HG02852 (cell line): ENCODE results near the gene PTCRA.
"Not testable (repeated sequence)": the region's sequence is repeated elsewhere in the genome, so short reads cannot be mapped to it uniquely, and the experiment has no call there.

ENCODE experiments used
- ATAC-seq: cut with Tn5 transposase; IDR thresholded peaks from one replicate; pipeline ENCODE4 v1.9.1; 2021; ENCODE audit warnings: mild to moderate bottlenecking, moderate library complexity; ENCODE audit not compliant: unreplicated experiment

PTCRA gene

GRCh38 chr6:42938987-42939809 lies 23.3 kb downstream of the PTCRA start:
- no peak for ATAC-seq

DNA sequence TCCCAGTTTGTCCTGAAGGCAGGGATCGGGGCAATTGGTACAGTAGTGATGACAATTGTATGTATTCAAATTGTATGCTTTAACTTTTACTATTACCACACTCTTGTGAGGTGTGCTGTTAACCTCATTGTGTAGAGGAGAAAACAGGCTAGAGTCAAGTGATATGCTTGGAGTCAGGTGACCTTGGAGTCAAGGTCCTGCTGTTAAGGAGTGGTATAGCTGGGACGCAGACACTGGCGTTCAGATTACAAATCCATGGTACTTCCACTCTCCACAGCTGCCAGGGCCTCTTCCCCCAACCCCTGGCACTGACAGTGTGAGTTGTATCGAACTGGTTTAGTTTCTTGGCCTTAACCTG lies 23.9 kb downstream of the PTCRA start:
- ATAC-seq, result no peak

GRCh38 chr6:42940493-42941045 lies 24.7 kb downstream of the PTCRA start:
- ATAC-seq, result no peak

DNA sequence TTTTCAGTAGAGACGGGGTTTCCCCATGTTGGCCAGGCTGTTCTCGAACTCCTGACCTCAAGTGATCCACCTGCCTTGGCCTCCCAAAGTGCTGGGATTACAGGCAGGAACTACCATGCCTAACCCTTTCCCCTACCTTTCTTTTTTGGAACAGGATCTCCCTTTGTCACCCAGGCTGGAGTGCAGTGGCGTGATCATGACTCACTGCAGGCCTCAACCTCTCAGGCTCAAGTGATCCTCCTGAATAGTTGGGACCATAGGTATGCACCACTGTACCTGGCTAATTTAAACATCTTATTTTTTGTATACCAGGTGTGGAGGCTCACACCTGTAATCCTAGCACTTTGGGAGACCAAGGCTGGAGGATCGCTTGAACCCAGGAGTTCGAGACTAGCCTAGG lies 25.5 kb downstream of the PTCRA start:
- ATAC-seq, result not testable (repeated sequence)

DNA sequence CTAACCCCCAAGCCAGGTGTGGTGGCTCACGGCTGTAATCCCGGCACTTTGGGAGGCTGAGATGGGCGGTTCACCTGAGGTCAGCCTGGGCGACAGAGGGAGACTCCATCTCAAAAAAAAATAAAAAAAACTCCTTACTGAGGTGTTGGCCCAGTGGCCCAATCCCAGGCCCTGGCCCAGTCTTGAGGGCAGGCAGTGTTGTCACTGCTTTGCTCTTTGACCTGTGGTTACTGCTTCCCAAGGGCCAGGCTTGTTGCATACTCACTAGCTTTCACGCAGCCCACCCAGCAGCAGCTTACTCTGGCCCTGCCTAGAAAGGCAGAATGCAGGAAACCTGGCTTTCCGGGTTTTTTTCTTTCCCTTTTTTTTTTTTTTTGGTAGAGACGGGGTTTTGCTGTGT lies 26.6 kb downstream of the PTCRA start:
- no peak for ATAC-seq

- ATAC-seq, result no peak
Measured at GRCh38 chr6:42947950-42948349, 32.1 kb downstream of the PTCRA start.

DNA sequence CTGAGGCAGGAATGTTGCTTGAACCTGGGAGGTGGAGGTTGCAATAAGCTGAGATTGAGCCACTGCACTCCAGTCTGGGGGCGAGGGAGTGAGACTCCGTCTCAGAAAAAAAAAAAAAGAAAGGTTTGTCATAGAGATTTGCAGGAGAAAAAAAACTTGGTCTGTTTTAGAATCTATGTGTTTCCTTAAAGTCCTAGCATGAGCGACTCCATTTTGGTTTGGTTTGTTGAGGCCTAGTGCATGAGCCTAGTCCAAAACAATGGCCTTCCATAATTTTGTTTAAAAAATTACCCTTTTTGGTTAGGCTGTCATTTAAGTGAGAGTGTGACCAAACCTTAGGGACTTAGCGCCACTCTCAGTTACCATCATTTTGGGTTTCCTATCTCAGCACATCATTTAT lies 36.5 kb downstream of the PTCRA start:
- ATAC-seq, result no peak

- ATAC-seq, result not testable (repeated sequence)
Measured at GRCh38 chr6:42954405-42954804, 38.6 kb downstream of the PTCRA start.

DNA sequence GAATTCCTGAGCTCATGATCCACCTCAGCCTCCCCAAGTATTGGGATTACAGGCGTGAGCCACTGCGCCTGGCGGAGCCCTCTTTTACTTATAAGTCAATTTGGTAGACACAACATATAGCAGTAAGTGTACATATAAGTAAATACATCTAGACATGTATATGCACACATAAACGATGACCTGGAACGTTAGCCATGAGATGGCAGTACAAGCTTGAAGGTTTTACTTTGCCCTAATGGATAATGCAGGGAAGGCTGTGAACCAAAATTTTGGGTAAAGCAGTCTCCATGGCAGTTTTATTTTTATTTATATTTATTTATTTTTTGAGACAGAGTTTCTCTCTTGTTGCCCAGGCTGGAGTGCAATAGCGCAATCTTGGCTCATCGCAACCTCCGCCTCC lies 42.3 kb downstream of the PTCRA start:
- ATAC-seq, result no peak

DNA sequence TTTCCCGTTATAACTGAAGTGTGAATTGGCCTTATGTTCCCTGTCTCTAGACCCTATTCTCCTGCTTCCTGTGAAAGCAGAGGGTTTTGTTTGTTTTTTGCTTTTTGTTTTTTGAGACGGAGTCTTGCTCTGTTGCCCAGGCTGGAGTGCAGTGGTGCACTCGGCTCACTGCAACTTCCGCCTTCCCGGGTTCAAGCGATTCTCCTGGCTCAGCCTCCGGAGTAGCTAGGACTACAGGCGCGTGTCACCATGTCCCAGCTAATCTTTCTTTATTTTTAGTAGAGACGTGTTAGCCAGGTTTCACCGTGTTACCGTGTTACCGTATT lies 44.0 kb downstream of the PTCRA start:
- ATAC-seq, result no peak

DNA sequence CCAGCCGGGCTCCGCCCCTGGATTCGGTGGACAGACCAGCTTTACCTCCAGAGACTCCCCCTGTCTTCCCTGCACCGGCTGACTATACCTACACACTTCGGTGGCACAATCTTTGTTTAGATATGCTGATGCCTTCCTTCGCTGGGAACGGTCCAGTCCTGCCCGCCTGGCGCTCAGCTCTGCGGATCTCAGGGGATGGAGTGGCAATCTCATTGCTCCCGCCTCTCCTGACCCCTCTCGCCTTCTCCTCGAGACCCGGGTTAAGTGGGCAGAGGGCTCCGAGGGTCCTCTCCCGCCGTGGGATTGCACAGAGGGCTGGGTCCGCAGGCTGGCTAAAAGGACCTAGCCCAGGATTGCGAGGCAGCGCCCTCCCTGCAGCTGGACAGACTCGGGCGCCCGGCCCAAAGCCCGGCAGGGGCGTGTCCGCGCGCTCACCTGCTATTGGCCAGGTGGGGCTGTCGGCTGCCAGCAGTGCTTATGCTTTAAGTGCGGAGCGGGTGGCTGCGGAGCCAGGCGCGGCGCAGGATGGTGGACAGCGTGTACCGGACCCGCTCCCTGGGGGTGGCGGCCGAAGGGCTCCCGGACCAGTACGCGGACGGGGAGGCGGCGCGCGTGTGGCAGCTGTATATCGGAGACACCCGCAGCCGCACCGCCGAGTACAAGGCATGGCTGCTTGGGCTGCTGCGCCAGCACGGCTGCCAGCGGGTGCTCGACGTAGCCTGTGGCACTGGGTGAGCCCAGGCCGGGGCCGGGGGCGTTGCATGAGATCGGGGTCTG lies 44.6 kb downstream of the PTCRA start, which contains the start of gene GNMT:
GNMT (plus strand) TSS at position 512 of the 777 bp plus-strand sequence; CDS start at position 526, 14 bp downstream.
- ATAC-seq, result no peak

DNA sequence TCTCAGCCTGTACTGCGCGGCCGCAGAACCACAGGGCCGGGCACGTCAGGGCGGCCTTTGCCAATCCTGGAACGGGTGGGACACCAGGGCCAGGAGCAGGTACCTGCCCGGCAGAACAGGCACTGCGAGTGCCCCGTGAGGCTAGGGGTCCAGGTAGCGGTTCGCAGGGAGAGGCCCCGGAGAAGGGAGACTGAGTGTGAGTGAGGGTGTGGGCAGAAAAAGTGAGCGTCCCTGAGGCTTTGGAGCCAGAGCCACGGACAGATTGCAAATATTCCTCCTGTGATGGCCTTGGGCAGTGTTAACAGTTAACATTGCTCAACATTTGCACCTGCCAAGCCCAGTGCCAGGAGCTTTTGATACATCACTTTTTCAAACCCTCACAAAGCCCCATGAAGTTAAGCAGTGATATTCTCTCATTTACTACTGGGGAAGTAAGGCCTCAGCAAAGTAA lies 45.2 kb downstream of the PTCRA start:
- no peak for ATAC-seq

DNA sequence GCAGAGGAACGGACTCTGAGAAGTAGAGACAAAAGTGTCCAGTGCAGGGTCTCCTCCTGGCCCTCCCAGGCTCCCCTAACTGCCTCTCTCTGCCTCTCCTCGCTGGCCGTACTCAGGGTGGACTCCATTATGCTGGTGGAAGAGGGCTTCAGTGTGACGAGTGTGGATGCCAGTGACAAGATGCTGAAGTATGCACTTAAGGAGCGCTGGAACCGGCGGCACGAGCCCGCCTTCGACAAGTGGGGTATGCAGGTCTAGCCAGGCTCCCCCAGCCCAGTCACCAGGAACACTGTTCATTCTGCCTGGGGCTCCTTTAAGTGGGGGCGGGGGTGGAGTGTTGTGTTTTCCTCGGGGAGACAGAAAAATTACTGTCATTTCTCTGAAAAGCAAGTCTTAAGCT lies 46.2 kb downstream of the PTCRA start:
- no peak for ATAC-seq

DNA sequence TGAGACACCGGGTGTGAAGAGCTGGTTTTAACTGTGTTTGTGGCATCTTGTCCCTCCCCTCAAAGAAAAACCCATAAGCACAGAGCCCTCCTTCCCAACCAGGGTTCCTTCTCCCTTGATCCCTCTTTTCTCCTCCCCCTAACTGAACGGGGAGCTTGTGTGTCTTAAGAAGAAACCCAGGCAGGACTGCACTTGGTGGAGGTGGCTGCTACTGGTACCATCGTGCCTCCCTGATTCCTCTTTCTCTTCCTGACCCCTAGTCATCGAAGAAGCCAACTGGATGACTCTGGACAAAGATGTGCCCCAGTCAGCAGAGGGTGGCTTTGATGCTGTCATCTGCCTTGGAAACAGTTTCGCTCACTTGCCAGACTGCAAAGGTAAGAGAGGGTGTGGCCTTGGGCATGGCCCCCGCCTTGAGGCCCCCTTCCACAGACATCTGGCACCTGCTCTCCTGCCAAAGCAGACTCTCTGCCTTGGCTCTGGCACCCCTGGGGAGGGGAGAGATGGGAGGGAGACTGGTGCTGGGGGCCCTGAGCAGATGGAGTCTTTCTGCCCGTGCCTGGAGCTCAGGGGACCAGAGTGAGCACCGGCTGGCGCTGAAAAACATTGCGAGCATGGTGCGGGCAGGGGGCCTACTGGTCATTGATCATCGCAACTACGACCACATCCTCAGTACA lies 46.8 kb downstream of the PTCRA start:
- ATAC-seq, result no peak

DNA sequence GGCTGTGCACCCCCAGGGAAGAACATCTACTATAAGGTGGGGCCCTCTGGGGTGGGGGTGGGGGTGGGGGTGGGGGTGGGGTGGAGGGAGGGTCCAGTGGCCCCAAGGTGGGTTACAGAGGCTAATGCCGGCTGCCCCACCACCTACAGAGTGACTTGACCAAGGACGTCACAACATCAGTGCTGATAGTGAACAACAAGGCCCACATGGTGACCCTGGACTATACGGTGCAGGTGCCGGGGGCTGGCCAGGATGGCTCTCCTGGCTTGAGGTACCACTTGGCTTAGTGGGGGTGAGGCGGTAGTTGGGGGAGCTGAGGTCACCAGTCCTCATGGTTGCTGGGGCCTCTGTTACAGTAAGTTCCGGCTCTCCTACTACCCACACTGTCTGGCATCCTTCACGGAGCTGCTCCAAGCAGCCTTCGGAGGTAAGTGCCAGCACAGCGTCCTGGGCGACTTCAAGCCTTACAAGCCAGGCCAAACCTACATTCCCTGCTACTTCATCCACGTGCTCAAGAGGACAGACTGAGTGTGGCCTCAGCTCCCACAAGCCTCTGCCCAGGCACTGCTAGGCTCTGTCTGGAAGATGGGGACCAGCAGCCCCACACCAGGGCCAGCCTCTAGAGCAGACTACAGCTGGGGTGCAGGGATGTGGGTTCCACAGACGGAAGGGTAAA lies 47.5 kb downstream of the PTCRA start:
- no peak for ATAC-seq

DNA sequence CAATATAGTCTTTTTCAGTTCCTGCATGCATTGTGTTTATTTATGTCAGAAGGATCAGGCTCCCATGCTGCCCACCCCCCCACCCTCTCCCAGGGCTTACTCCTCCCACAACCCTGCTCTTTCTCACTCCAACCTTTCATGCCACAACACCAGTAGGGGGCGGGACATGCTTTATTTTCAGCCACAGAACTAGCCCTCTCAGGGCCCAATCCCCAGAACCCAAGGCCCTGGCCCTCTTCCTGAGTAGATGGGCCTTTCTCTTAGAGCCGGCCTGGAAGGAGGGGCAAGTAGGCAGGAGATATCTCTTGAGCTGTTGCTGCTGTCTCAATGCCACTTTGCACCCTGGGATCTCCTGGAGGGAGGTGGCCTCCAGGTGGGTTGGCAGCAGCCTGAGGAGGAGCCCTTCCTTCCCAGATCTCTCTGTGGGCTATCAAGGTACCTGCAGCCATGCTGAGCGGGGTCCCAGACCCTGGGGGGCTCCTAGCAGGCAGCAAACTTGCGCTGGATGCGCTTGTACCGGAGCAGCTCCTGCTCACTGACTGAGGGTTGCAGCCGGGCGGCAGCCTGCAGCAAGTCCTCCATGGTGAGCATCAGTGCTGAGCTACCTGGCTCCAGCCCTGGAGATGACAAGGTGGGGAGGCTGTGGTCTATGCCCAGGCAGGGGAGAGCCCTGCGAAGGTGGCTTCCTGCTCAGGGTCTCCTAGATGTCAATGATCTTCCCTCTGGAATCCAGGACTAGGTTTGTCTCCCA lies 48.2 kb downstream of the PTCRA start:
- ATAC-seq, result no peak

DNA sequence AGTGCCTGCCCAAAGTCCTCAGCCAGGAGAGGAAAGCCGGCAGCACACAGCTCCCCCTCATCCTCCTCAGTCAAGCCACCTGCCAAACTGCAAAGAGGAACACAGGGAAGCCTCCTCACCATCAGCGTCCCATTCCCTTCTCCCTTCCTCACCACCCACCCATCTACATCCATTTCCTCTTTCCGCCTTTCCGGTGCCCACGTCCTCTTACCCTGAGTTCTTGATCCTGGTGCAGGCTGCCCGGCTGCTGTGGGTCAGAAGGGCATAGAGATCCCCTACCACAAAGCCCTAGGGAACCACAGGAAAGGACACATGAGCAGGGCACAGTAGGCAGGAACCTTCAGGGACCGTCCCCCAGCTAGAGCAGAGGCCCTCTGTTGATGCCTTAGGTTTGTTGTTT lies 50.7 kb downstream of the PTCRA start:
- ATAC-seq, result no peak

DNA sequence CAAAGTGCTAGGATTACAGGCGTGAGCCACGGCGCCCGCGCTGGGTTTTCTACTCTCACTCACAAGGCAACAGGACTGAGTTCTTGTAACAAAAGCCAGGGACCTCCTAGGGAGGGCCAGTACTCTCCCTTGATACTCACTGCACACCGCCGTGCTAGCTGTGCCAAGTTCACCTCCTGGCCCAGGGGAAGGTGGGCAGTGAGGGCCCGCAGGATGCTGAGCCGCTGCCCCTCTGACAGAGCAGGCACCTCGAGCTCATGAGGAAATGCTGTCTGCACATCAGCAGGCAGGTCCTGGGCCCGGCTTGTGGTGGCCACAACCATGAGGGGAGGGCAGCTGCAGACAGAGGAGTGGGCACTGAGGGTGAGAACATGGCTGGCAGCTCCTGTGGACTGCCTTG lies 51.4 kb downstream of the PTCRA start:
- ATAC-seq, result no peak

- no peak for ATAC-seq
Measured at GRCh38 chr6:42968126-42968701, 52.4 kb downstream of the PTCRA start.

DNA sequence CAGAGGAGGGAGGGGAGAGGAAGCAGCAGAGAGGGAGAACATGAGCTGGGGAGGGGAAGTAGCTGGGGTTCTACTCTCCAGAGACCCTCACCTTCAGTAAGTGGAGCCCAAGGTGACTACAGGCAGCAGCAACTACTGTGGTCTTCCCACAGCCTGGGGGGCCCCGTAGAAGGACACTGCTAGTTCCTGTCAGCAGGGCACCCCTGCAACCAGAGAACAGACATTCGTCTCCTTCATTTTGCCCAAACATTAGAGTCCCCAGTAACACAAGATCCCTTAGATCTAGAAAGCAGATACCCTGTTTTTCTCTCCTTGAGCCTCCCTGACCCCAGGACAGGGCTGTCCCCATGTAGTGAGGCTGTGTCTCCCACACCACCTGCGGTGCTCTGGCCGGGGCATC lies 52.9 kb downstream of the PTCRA start:
- ATAC-seq, result no peak
